NCI-H526 (cell line): ENCODE measurements around the gene TNFAIP8L1.

ENCODE experiments used
- DNase-seq, 2 experiments: peaks; one replicate each; lab custom pipeline; 2025; lab: John Stamatoyannopoulos, UW

TNFAIP8L1 gene

DNA sequence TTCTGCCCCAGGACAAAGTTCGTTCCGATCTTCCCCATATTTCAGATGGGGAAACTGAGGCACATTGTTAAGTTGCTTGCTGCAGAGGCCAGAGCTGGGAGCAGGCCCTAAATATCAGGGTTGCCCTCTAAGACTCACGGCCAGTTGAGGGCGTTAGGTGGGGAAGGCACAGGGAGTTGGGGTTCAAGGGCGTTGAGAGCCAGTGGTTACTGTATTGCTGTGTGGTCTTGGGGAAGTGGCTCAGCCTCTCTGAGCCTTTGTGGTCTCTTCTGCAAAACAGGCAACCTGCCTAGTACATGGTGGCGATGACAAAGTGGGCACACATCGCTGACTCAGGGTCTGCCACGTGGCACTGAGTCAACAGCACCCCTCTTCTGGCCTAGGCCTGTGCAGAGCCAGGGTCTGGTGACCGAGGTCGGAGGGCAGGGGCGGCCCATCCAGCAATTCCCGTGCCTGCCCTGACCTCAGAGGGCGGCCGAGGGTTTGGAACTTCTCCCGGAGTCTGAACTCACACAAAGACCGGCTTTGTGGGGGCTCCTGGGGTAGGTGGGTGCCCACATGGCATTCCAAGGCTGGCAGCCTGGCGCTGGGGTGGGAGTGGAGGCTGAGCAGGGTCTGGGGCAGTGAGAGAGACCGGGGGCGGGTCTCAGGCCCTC lies 10.2 kb downstream of the TNFAIP8L1 start:
- no peak for DNase-seq

DNA sequence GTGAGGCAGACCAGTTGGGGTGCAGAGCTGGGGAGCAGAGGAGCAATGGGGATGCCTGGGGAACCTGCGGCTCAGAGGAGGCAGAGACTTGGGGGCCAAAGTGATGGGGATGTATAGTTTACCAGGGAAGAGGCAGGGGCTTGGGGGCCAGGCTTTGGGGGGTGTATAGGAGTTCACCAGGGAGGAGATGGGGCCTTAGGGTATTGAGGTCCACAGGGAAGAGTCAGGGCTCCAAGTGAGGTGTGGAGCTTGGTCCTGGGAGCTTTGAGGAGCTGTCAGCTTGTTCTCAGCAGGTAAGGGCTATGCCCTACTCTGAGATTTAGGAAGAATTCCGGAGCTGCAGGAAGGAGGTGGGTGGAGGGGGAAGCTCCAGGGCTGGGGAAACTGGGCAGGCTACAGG lies 10.8 kb downstream of the TNFAIP8L1 start:
- DNase-seq, result no peak

DNA sequence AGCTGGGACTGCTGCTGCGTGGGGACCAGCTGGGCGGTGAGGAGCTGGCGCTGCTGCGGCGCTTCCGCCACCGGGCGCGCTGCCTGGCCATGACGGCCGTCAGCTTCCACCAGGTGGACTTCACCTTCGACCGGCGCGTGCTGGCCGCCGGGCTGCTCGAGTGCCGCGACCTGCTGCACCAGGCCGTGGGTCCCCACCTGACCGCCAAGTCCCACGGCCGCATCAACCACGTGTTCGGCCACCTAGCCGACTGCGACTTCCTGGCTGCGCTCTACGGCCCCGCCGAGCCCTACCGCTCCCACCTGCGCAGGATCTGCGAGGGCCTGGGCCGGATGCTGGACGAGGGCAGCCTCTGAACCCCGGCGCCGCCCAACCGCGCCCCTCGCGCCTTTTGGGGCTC lies 12.8 kb downstream of the TNFAIP8L1 start:
- no peak for DNase-seq

DNA sequence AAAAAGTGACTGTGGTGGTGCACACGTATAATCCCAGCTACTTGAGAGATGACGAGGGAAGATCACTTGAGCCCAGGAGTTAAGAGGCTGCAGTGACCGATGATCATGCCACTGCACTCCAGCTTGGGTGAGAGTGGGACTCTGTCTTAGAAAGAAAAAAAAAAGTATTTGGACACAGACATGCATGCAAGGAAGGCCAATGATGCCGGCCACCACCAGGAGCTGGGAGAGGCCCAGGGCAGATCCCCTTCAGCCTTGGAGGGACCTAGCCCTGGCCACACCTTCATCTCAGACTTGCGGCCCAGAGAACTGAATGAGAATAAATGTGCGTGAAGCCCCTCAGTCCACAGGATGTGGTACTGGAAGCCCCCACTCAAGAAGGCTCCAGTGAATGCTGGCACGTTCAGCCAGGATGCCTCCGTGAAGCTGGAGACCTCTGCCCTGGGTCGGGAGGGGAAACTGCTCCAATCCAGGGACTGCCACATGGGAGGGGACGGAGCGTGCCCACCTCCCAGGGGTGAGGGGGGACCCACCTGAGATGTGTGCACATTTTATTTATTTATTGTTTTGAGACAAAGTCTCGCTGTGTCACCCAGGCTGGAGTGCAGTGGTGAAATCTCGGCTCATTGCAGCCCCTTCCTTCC lies 14.6 kb downstream of the TNFAIP8L1 start:
- no peak for DNase-seq

- no peak for DNase-seq
Measured at GRCh38 chr19:4654437-4655361, 15.4 kb downstream of the TNFAIP8L1 start.

- DNase-seq, result no peak
Measured at GRCh38 chr19:4656102-4656501, 16.8 kb downstream of the TNFAIP8L1 start.

GRCh38 chr19:4657262-4657661 lies 17.9 kb downstream of the TNFAIP8L1 start:
- DNase-seq, result no peak

DNA sequence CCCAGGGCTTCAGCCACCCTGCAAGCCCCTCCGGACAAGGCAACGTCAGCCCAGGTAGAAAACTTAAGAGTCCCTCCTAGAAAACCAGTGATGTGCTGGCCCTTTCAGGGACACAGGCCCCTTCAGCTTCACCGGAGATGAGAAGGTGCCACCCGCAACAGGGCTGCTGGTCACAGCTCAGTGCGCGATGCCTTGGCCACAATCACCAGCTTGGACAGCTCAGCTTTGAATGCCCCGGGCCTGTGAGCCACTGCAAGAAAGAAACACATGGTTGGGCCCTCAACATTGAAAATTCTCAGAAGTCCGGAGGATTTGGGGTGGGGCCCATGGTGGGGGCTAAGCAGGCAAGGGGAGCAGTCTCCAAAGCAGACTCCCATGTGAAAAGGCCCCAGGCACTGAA lies 18.5 kb downstream of the TNFAIP8L1 start:
- no peak for DNase-seq

GRCh38 chr19:4660181-4660791 lies 21.0 kb downstream of the TNFAIP8L1 start:
- DNase-seq, result no peak

- no peak for DNase-seq
Measured at GRCh38 chr19:4660993-4661392, 21.7 kb downstream of the TNFAIP8L1 start.

DNA sequence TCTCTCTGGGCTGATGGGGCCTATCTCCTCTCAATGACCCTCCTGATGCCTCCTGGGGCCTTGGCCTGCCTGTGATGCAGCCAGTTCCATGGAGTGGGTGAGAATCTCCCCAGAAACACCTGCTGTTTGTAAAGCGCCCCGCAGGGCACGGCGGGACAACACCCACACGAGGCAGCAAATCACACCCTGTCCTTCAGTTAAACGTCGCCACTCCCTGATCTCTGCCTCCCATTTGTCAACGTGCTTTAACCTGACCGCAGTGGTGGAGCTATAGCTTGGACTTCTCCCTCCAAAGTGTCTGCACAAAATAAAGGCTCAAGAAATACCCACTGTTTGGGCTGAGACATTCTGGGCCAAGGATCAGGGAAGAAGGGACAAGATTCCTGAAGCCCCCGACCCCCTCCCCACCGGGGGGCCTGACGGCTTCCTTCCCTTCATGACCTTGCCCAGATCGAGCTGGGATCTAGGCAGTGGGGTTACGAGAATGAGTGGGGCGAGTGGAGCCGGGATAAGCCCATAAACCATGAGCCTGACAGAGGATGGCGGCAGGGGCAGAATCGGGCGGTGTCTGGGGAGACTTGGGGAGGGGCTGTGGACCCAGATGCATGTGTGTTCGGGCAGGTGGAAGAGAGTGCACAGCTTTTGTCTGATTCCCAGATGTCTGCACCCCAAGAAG lies 22.8 kb downstream of the TNFAIP8L1 start:
- DNase-seq, result no peak

- no peak for DNase-seq
Measured at GRCh38 chr19:4662812-4663211, 23.5 kb downstream of the TNFAIP8L1 start.

- DNase-seq, result no peak
Measured at GRCh38 chr19:4664642-4665041, 25.3 kb downstream of the TNFAIP8L1 start.

DNA sequence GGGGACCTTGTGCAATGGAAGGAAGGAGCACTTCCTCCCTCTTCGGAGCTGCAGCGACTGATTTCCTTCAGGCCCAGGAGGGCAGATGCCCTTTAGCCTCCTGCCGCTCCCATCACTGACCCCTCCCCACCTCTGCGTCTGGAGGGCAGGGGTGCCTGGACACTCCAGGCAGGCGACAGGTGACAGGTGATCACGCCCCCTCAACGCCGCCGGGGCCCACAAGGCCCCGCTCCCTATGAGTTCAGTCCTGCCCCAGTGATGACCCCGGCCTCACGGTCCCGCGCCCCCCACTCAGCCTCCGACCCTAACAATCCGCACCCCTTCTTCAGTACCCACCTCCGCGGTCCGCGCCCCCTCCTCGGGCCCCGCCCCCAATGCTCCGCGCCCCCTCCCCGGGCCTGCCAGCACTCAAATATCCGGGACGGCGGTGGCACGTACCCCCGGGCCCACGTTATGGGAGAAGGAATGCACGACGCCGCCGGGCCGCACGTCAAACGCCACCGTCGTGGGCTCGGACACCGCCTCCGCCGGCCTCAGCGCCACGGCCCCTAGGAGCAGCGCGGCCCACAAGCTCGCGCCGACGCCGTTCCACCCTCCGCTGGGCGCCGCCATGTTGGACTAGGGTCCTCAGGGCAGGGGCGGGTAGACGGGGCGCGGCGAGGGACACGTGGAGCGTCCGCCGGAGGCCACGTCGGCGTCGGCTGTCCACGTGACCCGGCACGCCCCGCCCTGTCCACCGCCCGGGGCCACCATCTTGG lies 30.6 kb downstream of the TNFAIP8L1 start, which contains the start of gene MYDGF:
MYDGF (minus strand) TSS at position 620 of the 758 bp plus-strand sequence; CDS start at position 612, 8 bp downstream.
- peak; percentile 34 to 83 for DNase-seq

DNA sequence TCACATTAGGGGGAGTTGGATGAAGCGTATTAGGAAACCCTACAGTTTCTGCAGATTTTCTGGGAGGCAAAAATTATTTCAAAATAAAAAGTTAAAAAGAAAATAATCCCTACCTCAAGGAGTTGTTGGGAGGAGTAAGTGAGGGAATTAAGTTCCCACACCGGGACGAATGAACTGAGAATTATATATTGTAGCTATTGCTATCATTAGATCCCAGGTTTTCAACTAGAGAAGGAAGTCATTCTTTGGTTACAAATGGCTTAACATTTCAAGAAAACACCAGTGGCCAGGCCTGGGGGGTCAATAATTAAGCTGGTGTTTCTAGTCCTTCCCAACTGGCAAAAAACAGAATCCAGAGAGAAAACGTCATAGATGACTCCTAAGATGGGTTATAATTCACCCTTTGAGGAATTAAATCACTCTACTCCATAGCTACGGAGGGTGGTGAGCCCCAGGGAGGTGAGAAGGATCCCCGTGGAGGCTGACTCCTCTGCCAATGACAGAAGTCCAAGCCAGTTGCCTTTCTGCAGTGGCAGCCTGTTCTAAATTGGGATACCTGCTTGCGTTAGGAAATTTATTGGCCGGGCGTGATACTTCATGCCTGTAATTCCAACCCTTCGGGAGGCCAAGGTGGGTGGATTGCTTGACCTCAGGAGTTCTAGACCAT lies 32.0 kb downstream of the TNFAIP8L1 start:
- DNase-seq, result no peak

DNA sequence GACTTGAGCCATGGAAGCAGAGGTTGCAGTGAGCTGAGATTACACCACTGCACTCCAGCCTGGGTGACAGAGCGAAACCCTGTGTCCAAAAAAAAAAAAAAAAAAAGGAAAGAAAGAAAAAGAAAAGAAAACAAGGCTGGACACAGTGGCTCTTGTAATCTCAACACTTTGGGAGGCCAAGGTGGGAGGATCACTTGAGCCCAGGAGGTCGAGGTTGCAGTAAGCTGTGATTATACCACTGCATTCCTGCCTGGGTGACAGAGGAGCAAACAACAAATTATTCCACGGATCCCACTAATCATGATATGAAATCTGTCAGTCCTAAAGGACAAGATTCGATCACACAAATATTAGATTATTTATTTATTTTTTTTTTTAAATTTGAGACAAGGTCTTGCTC lies 33.9 kb downstream of the TNFAIP8L1 start:
- no peak for DNase-seq

DNA sequence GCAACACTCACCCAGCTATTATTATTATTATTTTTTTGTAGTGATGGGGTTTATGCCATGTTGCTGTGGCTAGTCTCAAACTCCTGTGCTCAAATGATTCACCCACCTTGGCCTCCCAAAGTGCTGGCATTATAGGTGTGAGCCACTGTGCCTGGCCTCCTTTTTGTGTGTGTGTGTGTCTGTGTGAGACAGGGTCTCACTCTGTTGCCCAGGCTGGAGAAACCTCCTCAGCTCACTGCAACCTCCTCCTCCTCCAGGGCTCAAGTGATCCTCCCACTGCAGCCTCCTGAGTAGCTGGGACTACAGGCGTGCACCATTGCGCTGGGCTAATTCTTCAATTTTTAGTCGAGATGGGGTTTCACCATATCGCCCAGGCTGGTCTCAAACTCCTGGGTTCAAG lies 34.4 kb downstream of the TNFAIP8L1 start:
- DNase-seq, result no peak

GRCh38 chr19:4675346-4675745 lies 36.0 kb downstream of the TNFAIP8L1 start:
- no peak for DNase-seq

DNA sequence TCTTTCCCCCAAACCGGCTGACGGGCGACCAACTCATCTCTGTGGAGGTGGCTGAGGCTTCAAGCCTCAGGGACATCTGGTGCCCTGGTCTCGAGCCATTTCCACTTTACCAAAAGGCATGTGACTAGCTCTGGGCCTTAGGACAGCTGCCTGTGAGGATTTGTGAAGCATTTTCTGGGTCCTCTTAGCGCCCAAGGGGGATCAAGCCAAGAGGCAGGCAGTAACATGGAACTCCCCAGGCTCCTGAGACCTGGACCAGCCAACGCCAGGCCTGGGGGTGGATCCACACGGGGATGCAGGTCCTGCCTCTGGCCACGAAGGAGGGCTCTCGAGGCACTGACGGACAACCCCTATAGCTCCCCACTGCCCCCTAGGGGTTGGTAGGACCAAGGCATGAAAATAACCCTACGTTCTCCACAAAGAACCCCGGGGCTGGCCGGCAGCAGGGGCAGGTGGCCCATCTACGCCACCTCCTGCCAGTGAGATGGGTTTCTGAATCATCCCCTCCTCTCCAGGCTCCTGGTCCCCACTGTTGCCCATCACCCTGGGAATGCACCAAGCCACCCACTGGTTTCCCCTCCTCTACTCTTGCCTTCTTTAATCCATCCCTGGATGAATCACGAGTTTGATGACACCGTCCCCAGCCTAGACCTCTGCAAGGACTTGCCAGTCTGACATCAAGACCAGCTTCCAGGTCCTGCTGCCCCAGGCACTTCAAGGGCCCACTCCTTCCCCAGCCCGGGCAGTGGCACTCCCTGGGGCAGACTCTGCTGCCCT lies 37.8 kb downstream of the TNFAIP8L1 start:
- peak; percentile 15 to 46 for DNase-seq
